Activated CD8-positive, alpha-beta T cell treated with anti-CD3 and anti-CD28 coated beads for 36 hours (primary cell): ENCODE data around the gene COL4A1. TPM values are rescaled to one million over a fixed set of nuclear protein-coding genes. Genes with fewer than 3 reads are reported as not detected.

Experiments used
- ATAC-seq: fragments of 200-7000 bp; cut with Tn5 transposase; one replicate; pipeline ENCODE4 v1.10.0; 2021; ENCODE audit warnings: mild to moderate bottlenecking, moderate library complexity
- CTCF ChIA-PET: fragments of 350-600 bp; sonication (Branson Sonifier 250); formaldehyde crosslinking; loops from one replicate; lab custom pipeline; 2021; ENCODE audit warnings: antibody characterized with exemption; lab: Charles Lee
- POLR2A ChIA-PET: fragments of 350-600 bp; sonication (Branson Sonifier 250); formaldehyde crosslinking; loops from one replicate; lab custom pipeline; 2021; ENCODE audit warnings: antibody characterized with exemption; lab: Charles Lee
- DNase-seq: peaks from one replicate; pipeline ENCODE4 v3.0.0-alpha.2; 2020
- H3K27ac Mint-ChIP-seq: one replicate; pipeline ENCODE4 v1.8.0; 2021; ENCODE audit warnings: mild to moderate bottlenecking, mixed read lengths
- H3K27me3 Mint-ChIP-seq: one replicate; pipeline ENCODE4 v1.8.0; 2021; ENCODE audit warnings: mixed read lengths
- H3K36me3 Mint-ChIP-seq: one replicate; pipeline ENCODE4 v1.8.0; 2021; ENCODE audit warnings: low read depth, mixed read lengths
- H3K4me1 Mint-ChIP-seq: one replicate; pipeline ENCODE4 v1.8.0; 2021; ENCODE audit warnings: low read depth, mixed read lengths
- H3K4me3 Mint-ChIP-seq: one replicate; pipeline ENCODE4 v1.8.0; 2021; ENCODE audit warnings: mild to moderate bottlenecking, moderate library complexity, mixed read lengths
- H3K9me3 Mint-ChIP-seq: one replicate; pipeline ENCODE4 v1.8.0; 2021; ENCODE audit warnings: mixed read lengths
- intact Hi-C: fragments of 100-400 bp; cut with micrococcal nuclease; formaldehyde crosslinking; loops from one replicate; pipeline ENCODE4 v1.10.0; 2022
- total RNA-seq, 2 experiments: library from RNA; stranded (reverse); gene quantifications; one replicate each; pipeline ENCODE4 v1.2.3, GENCODE V29; 2021
- TF ChIP-seq, protein P1 (sequence below): fragments of 200-600 bp; IDR thresholded peaks from one replicate; pipeline ENCODE4 v1.8.0; 2022; ENCODE audit warnings: antibody characterized with exemption, mild to moderate bottlenecking

The COL4A1 gene
- total RNA-seq, 2 experiments from 2014 or later, result not detected

DNA sequence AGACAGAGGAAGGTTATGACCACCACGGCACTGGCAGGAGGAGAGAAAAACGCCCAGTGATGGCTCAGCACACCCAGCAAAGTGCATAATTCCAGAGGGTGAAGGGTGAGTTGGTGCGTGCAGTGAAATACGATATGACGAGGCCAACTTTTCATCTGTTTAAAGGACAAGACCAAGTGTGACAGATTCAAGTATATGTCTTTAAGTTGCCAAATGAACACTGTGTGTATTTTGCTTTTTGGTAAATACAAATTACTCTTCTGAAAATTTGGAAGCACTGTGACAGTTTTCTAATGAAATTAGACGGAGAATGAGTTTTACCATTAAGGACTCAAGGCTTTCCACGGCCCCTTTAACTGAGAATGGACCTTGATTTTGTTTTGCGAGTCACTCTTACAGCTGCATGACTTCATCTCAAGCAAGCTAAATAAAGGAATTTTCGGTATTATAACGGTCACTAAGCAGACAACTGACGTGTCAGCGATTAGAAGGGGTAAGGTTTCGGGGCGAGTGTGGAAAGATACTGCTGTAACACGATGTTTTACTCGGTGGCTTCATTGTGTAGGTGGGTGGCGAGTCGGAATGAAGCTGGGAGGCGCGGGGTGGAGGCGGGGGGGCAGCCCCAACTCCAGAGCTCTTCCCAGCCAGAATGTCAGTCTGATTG lies 23.0 kb upstream of the COL4A1 start:
- ChIA-PET CTCF (no interaction called here), POLR2A (interaction anchor here (1.3 kb wide), 1 partner anchor 10 kb away, joined by 4 read pairs; no protein-coding TSS in a partner anchor)
- Mint-ChIP-seq H3K27ac (no peak overlapping the region), H3K9me3 (no peaks in the 10 kb centered on the region), H3K4me1 (no peaks in the 10 kb centered on the region), H3K36me3 (no peaks in the 10 kb centered on the region), H3K4me3 (no peak overlapping the region), H3K27me3 (peaks cover 20% of the 10 kb centered on the region)
- no peak for DNase-seq
- no peak for ATAC-seq
- intact Hi-C loops, result no loop called here
- TF ChIP-seq, protein P1, sequence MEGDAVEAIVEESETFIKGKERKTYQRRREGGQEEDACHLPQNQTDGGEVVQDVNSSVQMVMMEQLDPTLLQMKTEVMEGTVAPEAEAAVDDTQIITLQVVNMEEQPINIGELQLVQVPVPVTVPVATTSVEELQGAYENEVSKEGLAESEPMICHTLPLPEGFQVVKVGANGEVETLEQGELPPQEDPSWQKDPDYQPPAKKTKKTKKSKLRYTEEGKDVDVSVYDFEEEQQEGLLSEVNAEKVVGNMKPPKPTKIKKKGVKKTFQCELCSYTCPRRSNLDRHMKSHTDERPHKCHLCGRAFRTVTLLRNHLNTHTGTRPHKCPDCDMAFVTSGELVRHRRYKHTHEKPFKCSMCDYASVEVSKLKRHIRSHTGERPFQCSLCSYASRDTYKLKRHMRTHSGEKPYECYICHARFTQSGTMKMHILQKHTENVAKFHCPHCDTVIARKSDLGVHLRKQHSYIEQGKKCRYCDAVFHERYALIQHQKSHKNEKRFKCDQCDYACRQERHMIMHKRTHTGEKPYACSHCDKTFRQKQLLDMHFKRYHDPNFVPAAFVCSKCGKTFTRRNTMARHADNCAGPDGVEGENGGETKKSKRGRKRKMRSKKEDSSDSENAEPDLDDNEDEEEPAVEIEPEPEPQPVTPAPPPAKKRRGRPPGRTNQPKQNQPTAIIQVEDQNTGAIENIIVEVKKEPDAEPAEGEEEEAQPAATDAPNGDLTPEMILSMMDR, result no peak

DNA sequence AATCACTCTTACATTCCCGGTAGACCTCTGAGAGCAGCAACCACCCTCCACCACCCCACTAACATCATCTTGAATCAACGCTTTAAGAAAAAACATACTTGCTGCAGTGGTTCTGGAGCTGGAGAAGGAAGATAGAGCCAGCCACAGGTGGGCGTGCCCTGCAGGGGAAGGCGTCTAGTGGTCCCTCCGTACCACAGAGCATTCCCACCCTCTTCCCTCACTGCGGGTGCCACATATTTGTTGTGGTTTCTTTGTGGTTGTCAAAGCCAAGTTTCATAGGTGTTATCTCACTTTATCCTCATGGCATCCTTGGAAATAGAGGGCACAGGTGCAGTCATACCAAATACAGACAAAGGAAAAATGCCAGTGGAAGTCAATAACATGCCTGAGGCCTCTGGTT lies 22.3 kb upstream of the COL4A1 start:
- TF ChIP-seq, protein P1, result no peak
- POLR2A ChIA-PET, result interaction anchor here (1.3 kb wide), 1 partner anchor 11 kb away, joined by 4 read pairs; no protein-coding TSS in a partner anchor
- no peaks in the 10 kb centered on the region for H3K36me3 Mint-ChIP-seq
- H3K27me3 Mint-ChIP-seq, result peaks cover 20% of the 10 kb centered on the region
- DNase-seq, result no peak
- H3K9me3 Mint-ChIP-seq, result no peaks in the 10 kb centered on the region
- intact Hi-C loops, result no loop called here
- H3K27ac Mint-ChIP-seq, result no peak overlapping the region
- no peaks in the 10 kb centered on the region for H3K4me1 Mint-ChIP-seq
- CTCF ChIA-PET, result interaction anchor here (1.4 kb wide), 1 partner anchor 11 kb away, joined by 3 read pairs; no protein-coding TSS in a partner anchor
- ATAC-seq, result no peak
- no peak overlapping the region for H3K4me3 Mint-ChIP-seq

DNA sequence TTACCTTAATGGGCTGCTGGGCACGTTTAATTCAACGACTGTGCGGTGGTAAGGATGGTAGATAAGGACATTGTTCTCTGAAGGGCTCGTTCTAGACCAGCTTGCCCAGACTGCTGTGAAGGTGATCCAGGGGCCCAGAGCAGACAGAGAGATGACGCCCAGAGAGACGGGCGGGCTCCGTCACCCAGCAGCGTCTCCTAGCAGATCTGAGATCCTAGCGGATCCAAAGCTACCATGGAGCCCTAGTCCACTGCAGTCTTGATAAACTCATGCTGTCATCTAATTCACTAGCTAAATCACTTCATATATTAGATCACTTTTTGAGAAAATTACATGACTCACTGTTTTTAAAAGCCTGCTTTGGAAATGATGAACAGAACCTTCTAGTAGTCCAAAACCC lies 21.6 kb upstream of the COL4A1 start:
- Mint-ChIP-seq H3K27me3 (peaks cover 20% of the 10 kb centered on the region), H3K36me3 (no peaks in the 10 kb centered on the region), H3K27ac (no peak overlapping the region), H3K4me1 (no peaks in the 10 kb centered on the region), H3K4me3 (no peak overlapping the region), H3K9me3 (no peaks in the 10 kb centered on the region)
- TF ChIP-seq, protein P1, result no peak
- CTCF ChIA-PET, result interaction anchor here (1.4 kb wide), 1 partner anchor 12 kb away, joined by 3 read pairs; no protein-coding TSS in a partner anchor
- POLR2A ChIA-PET, result interaction anchor here (1.3 kb wide), 1 partner anchor 11 kb away, joined by 4 read pairs; no protein-coding TSS in a partner anchor
- intact Hi-C loops, result no loop called here
- ATAC-seq, result no peak
- DNase-seq, result no peak

DNA sequence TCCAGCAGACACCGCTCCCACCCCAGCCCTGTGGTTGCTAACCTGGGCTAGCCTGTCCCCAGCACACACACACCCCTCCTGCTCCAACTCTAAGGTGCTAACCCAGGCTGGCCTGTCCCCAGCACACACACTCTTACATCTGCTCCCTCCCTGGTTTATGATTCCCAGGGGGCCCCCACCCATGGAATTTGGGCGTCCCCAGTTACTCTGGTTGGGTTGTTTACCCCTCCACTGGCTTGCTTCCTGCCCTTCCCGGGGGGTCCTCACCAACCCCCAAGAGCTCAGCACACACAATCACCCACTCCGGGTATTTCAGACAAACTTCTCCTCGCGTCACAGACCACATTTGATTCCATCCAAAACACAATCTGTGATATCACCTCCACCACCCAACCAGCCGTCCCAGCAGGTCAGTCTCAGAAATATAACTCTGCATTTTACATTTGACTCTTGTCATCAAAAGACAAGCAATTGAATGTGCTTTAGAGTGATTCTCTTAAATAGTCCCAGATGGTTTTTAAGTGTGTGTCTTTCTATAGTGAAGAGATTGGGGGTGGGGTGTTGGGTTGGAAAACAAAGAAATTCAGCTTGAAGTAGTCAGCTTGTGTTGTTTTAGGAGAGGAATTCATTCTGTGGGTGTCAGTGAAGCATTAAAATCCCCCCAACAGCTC lies 20.2 kb upstream of the COL4A1 start:
- no peak overlapping the region for H3K27ac Mint-ChIP-seq
- H3K36me3 Mint-ChIP-seq, result no peaks in the 10 kb centered on the region
- no peak overlapping the region for H3K4me3 Mint-ChIP-seq
- TF ChIP-seq, protein P1, result no peak
- H3K27me3 Mint-ChIP-seq, result peaks cover 22% of the 10 kb centered on the region
- no peak for DNase-seq
- no peak for ATAC-seq
- H3K9me3 Mint-ChIP-seq, result no peaks in the 10 kb centered on the region
- ChIA-PET POLR2A (no interaction called here), CTCF (no interaction called here)
- intact Hi-C loops, result no loop called here
- H3K4me1 Mint-ChIP-seq, result no peaks in the 10 kb centered on the region
